HUES48 (cell line): ENCODE measurements around the gene MAP6D1.
"Not testable (repeated sequence)": the region's sequence is repeated elsewhere in the genome, so short reads cannot be mapped to it uniquely, and the experiment has no call there.

Source experiments
- H3K27ac ChIP-seq: one replicate; pipeline ENCODE4 v1.7.0; 2013; ENCODE audit warnings: low read depth, low read length, inconsistent platforms
- H3K27me3 ChIP-seq: 2 replicates; pipeline ENCODE4 v1.6.1; 2013; ENCODE audit warnings: mild to moderate bottlenecking, low read length; ENCODE audit not compliant: control insufficient read depth, insufficient read depth
- H3K36me3 ChIP-seq: 2 replicates; pipeline ENCODE4 v1.6.1; 2013; ENCODE audit warnings: low read length; ENCODE audit not compliant: control insufficient read depth, insufficient read depth
- H3K4me1 ChIP-seq: 2 replicates; pipeline ENCODE4 v1.6.1; 2013; ENCODE audit warnings: mild to moderate bottlenecking, low read length; ENCODE audit not compliant: control insufficient read depth, insufficient read depth
- H3K4me3 ChIP-seq: 2 replicates; pipeline ENCODE4 v1.5.1; 2013; ENCODE audit warnings: mild to moderate bottlenecking, low read depth, low read length
- H3K9ac ChIP-seq: 2 replicates; pipeline ENCODE4 v1.6.1; 2013; ENCODE audit warnings: mild to moderate bottlenecking, low read depth, low read length, moderate library complexity
- H3K9me3 ChIP-seq: 2 replicates; pipeline ENCODE4 v1.6.1; 2013; ENCODE audit warnings: low read length; ENCODE audit not compliant: control insufficient read depth, insufficient read depth

MAP6D1 gene

GRCh38 chr3:183797996-183798395, 27.4 kb downstream of the MAP6D1 start:
- peaks cover 83% of the 10 kb centered on the region for H3K36me3 ChIP-seq
- no peaks in the 10 kb centered on the region for H3K9me3 ChIP-seq
- H3K9ac ChIP-seq: no peak overlapping the region
- no peaks in the 10 kb centered on the region for H3K27me3 ChIP-seq
- no peak overlapping the region for H3K4me3 ChIP-seq
- no peak overlapping the region for H3K27ac ChIP-seq
- H3K4me1 ChIP-seq: no peaks in the 10 kb centered on the region

GRCh38 chr3:183796372-183796771, 29.0 kb downstream of the MAP6D1 start:
- H3K36me3 ChIP-seq: peaks cover 81% of the 10 kb centered on the region

GRCh38 chr3:183794452-183794851, 30.9 kb downstream of the MAP6D1 start:
- Histone ChIP-seq H3K36me3 (peaks cover 82% of the 10 kb centered on the region), H3K4me3 (no peak overlapping the region), H3K4me1 (no peaks in the 10 kb centered on the region), H3K9ac (no peak overlapping the region), H3K27me3 (no peaks in the 10 kb centered on the region), H3K9me3 (no peaks in the 10 kb centered on the region), H3K27ac (no peak overlapping the region)

More at GRCh38 chr3:183796372-183796771, 29.0 kb downstream of the MAP6D1 start:
- Histone ChIP-seq H3K4me3 (no peak overlapping the region), H3K27ac (no peak overlapping the region), H3K9ac (no peak overlapping the region), H3K27me3 (no peaks in the 10 kb centered on the region), H3K9me3 (no peaks in the 10 kb centered on the region), H3K4me1 (no peaks in the 10 kb centered on the region)

- Histone ChIP-seq H3K9ac (no peak overlapping the region), H3K36me3 (peaks cover 80% of the 10 kb centered on the region)
Observed at GRCh38 chr3:183792976-183793375, 32.4 kb downstream of the MAP6D1 start.

GRCh38 chr3:183790700-183791099, 34.7 kb downstream of the MAP6D1 start:
- Histone ChIP-seq H3K4me1 (no peaks in the 10 kb centered on the region), H3K36me3 (peaks cover 89% of the 10 kb centered on the region), H3K27me3 (no peaks in the 10 kb centered on the region), H3K9ac (no peak overlapping the region), H3K9me3 (no peaks in the 10 kb centered on the region), H3K27ac (no peak overlapping the region), H3K4me3 (no peak overlapping the region)

More at GRCh38 chr3:183792976-183793375, 32.4 kb downstream of the MAP6D1 start:
- H3K4me3 ChIP-seq: no peak overlapping the region
- H3K9me3 ChIP-seq: no peaks in the 10 kb centered on the region
- no peaks in the 10 kb centered on the region for H3K4me1 ChIP-seq
- H3K27ac ChIP-seq: no peak overlapping the region
- H3K27me3 ChIP-seq: no peaks in the 10 kb centered on the region

- no peak overlapping the region for H3K9ac ChIP-seq
- H3K4me1 ChIP-seq: no peaks in the 10 kb centered on the region
- peaks cover 84% of the 10 kb centered on the region for H3K36me3 ChIP-seq
- H3K9me3 ChIP-seq: no peaks in the 10 kb centered on the region
- no peak overlapping the region for H3K27ac ChIP-seq
- no peak overlapping the region for H3K4me3 ChIP-seq
- H3K27me3 ChIP-seq: no peaks in the 10 kb centered on the region
Observed at GRCh38 chr3:183789826-183790225, 35.6 kb downstream of the MAP6D1 start.

- H3K9me3 ChIP-seq, H3K4me1 ChIP-seq, H3K27me3 ChIP-seq, H3K4me3 ChIP-seq, H3K27ac ChIP-seq, H3K9ac ChIP-seq: not testable (repeated sequence)
- peaks cover 80% of the 10 kb centered on the region for H3K36me3 ChIP-seq
Observed at GRCh38 chr3:183784503-183784902, 40.9 kb downstream of the MAP6D1 start.

DNA sequence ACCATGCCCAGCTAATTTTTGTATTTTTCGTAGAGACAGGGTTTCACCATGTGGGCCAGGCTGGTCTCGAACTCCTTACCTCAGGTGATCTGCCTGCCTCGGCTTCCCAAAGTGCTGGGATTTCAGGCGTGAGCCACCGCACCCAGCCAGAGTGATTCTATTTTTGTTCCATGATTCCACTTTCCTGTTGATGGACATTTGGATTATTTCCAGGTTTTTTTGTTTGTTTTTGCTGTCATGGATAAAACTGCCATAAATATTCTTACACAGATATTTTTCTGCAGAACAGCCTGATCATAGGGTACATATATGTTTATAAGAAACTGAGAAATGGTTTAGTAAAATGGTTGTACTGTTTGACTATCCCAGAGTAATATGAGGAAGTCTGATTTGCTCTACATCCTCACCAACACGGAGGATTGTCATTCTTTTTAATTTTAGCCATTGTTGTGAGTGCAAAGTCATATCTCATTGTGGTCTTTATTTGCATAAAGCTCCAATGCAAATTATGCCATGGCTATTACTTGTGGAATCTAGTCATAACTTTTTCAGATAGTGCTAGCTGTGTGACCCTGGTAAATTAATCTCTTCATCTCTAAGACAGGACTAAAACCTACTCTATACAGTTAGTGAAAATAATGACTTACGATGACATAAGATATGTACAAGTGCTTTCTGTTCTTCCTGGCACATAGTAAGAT, 42.7 kb downstream of the MAP6D1 start:
- H3K27ac ChIP-seq: no peak overlapping the region
- H3K27me3 ChIP-seq: no peaks in the 10 kb centered on the region
- no peak overlapping the region for H3K4me3 ChIP-seq
- H3K9ac ChIP-seq: no peak overlapping the region
- H3K4me1 ChIP-seq: no peaks in the 10 kb centered on the region
- peaks cover 84% of the 10 kb centered on the region for H3K36me3 ChIP-seq
- H3K9me3 ChIP-seq: no peaks in the 10 kb centered on the region

GRCh38 chr3:183781246-183781645, 44.1 kb downstream of the MAP6D1 start:
- Histone ChIP-seq H3K4me1 (no peaks in the 10 kb centered on the region), H3K9ac (no peak overlapping the region), H3K4me3 (no peak overlapping the region), H3K27ac (no peak overlapping the region), H3K9me3 (no peaks in the 10 kb centered on the region), H3K36me3 (peaks cover 84% of the 10 kb centered on the region), H3K27me3 (no peaks in the 10 kb centered on the region)

GRCh38 chr3:183779896-183780465, 45.4 kb downstream of the MAP6D1 start:
- no peaks in the 10 kb centered on the region for H3K27me3 ChIP-seq
- peaks cover 88% of the 10 kb centered on the region for H3K36me3 ChIP-seq
- H3K4me1 ChIP-seq: no peaks in the 10 kb centered on the region
- H3K27ac ChIP-seq: no peak overlapping the region
- H3K9me3 ChIP-seq: no peaks in the 10 kb centered on the region
- no peak overlapping the region for H3K9ac ChIP-seq
- no peak overlapping the region for H3K4me3 ChIP-seq

- Histone ChIP-seq H3K9ac (no peak overlapping the region), H3K9me3 (no peaks in the 10 kb centered on the region), H3K27ac (no peak overlapping the region), H3K36me3 (peaks cover 91% of the 10 kb centered on the region), H3K4me3 (no peak overlapping the region), H3K27me3 (no peaks in the 10 kb centered on the region), H3K4me1 (no peaks in the 10 kb centered on the region)
Observed at GRCh38 chr3:183777016-183777618, 48.3 kb downstream of the MAP6D1 start.
